GM12875 (cell line): ENCODE results near the gene ZPBP.
A peak's percentile ranks its signal among the peaks of the same experiment; 100 is the strongest.

Experiments
- H3K4me3 ChIP-seq: one replicate; pipeline ENCODE4 v1.5.1; 2011; ENCODE audit warnings: low read depth, low read length, control low read depth
- TF ChIP-seq, protein P1 (sequence below): IDR thresholded peaks from 2 replicates; pipeline ENCODE4 v1.5.1; 2011; ENCODE audit warnings: low read depth, mild to moderate bottlenecking, control low read depth, inconsistent platforms, low read length, moderate library complexity, borderline replicate concordance; ENCODE audit not compliant: insufficient read depth

ZPBP gene, protein sequence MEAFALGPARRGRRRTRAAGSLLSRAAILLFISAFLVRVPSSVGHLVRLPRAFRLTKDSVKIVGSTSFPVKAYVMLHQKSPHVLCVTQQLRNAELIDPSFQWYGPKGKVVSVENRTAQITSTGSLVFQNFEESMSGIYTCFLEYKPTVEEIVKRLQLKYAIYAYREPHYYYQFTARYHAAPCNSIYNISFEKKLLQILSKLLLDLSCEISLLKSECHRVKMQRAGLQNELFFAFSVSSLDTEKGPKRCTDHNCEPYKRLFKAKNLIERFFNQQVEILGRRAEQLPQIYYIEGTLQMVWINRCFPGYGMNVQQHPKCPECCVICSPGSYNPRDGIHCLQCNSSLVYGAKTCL

DNA sequence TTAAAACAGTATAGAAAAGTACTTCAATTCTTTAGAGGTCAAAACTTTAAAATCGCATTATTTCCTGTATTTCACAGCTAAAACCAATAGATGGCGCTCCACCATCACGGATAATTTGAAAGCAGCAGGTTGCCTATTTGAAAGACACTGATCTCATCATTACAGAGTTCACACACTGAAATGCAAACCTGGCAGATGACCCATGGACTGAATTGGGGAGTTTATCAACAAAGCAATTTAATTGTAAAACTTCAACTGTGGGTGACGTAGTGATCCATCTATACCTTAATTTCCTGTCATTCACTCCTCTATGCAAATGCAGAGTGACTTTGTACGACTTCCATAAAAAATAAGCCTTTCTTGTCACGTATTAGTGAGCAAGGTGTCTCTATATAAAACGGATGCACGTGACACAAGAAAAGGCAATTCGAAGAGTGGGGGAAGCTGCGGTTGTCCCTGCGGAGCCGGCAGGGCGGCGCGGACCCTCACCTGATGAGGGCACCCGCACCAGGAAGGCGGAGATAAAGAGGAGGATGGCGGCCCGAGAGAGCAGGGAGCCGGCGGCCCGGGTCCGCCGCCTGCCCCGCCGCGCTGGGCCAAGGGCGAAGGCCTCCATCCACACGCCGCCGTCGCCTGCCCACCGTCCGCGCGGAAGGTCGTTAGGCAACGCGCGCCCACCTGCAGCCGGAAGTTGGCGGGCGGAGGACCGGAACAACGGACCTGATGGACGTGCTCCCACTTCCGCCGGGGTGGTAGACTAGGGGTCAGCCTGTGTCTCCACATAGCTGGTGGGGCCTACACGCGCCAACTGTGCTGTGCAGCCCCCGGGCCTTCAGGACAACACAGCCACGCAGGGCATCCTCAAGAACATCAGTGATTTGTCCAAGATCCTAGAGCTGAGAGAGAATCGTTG lies at the start of gene ZPBP:
Gene ZPBP, minus strand, starts transcription at position 668 of the 913 bp plus-strand sequence. Its CDS starts 52 bp downstream, at position 616.
- TF ChIP-seq, protein P1, sequence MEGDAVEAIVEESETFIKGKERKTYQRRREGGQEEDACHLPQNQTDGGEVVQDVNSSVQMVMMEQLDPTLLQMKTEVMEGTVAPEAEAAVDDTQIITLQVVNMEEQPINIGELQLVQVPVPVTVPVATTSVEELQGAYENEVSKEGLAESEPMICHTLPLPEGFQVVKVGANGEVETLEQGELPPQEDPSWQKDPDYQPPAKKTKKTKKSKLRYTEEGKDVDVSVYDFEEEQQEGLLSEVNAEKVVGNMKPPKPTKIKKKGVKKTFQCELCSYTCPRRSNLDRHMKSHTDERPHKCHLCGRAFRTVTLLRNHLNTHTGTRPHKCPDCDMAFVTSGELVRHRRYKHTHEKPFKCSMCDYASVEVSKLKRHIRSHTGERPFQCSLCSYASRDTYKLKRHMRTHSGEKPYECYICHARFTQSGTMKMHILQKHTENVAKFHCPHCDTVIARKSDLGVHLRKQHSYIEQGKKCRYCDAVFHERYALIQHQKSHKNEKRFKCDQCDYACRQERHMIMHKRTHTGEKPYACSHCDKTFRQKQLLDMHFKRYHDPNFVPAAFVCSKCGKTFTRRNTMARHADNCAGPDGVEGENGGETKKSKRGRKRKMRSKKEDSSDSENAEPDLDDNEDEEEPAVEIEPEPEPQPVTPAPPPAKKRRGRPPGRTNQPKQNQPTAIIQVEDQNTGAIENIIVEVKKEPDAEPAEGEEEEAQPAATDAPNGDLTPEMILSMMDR: peak; percentile 52; the same call in 1 of the 2 replicates
- peak within 1 kb of the TSS; percentile 60 for H3K4me3 ChIP-seq

DNA sequence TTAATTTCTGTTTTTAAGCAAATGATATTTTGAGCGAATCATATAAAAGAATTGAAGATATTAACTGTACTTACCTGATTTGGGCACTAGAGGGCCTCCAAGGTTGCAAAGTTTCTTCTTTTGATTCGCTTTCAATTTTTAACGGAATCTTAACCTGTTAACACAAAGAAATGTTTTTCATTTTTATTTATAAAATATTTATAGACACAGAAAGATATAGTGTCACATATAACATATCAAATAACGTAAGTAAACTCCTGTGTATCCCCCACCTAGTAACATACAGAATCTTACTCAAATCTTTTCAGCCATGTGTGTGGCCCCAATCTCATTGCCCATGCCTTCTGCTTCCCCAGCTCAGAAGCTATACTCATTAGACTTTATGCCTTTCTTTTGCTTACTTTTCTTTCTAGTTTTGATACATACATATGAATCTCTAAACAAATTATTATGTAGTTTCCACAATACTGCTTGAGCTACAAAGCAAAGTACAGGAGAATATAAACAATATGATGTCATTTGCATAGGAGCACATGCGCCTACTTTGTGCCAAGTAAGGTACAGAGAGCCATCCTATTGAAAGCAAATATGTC lies 49.5 kb upstream of the ZPBP start:
- H3K4me3 ChIP-seq: no peak overlapping the region
- TF ChIP-seq, protein P1: peak; percentile 47; the same call in 1 of the 2 replicates

DNA sequence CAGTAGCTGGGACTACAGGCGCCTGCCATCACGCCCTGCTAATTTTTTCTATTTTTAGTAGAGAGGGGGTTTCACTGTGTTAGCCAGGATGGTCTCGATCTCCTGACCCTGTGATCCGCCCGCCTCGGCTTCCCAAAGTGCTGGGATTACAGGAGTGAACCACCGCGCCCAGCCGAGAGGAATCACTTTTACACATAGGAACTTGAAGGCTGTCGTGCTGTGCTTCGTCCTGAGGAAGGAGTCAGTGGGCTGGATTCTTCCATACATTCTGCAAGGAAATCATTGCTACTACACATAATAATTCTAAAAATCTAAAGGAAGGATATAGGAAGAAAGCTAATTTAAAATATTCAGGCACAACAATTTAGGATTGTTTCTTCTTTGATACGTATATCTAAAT lies 48.8 kb upstream of the ZPBP start:
- H3K4me3 ChIP-seq: no peak overlapping the region
- TF ChIP-seq, protein P1: no peak

DNA sequence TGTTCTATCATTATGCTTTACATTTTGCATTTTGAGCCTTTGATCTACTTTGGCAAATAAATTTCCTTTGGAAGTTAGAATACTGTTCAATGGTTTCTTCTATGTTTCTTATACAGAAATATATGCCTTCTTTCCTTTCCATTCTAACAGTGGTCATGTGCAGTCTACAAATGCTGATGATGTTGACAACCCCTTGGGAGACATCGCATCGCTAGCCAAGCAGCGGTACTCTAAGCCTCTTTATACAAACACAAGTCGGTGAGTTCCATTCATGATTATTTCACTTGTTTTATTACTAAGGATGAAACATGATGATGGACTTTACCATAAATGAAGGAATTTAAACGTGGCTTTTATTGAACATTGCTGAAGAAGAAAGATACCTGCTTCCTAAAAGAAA lies 48.1 kb upstream of the ZPBP start:
- TF ChIP-seq, protein P1: no peak
- no peak overlapping the region for H3K4me3 ChIP-seq

DNA sequence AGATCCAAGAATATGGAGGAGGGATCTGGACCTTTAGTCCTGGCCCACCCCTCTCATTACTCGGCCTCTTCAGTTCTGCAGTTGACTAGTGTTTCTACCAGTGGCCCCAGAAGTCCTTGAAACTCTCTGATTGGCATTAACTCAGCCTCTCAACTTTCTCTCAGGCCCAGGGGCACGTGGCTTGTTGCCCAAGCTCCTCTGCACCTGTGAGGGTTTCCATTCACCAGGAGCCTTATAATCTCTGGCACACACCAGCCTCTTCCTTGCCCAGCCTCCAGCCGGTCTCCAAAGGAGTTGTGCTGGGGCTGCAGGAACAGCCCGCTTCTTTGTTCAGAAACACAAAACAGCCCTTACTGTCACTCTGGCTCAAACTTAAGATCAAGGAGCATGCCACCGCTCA lies 47.6 kb upstream of the ZPBP start:
- H3K4me3 ChIP-seq: no peak overlapping the region
- TF ChIP-seq, protein P1: no peak

DNA sequence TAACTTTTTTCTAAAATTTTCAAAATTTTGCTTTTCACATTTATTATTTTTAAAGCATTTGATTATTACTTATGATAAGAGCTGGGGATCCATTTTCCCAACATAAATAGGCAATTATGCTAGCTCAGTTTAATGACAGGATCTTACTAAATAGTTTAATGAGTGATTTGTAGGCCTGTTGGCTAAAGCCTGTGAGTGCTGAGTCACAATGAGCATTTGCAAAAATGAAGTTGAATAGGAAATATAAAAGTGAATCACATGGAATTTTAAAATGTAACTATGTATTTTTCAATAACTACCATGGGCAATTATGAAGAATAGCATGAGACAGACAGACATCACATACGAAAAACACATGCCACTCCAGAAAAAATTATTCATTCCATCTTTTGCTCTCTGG lies 45.1 kb upstream of the ZPBP start:
- no peak overlapping the region for H3K4me3 ChIP-seq

More for the DNA sequence above, 45.1 kb upstream of the ZPBP start:
- TF ChIP-seq, protein P1: no peak
